SK-N-SH (cell line): Measurements from ENCODE around the gene CBFA2T3. TPM values are rescaled to one million over a fixed set of nuclear protein-coding genes. Genes with fewer than 3 reads are reported as not detected.

Source experiments
- CTCF ChIA-PET: fragments of 300-600, 350-600 bp; formaldehyde crosslinking; extraction: SDS; loops from one replicate; lab custom pipeline; 2021; lab: Yijun Ruan, JAX
- POLR2A ChIA-PET: fragments of 350-600 bp; sonication (Branson Sonifier 250); formaldehyde crosslinking; extraction: SDS; loops from one replicate; lab custom pipeline; 2020; ENCODE audit warnings: antibody characterized with exemption, inconsistent platforms; lab: Yijun Ruan, JAX
- DNase-seq: peaks from one replicate; pipeline ENCODE4 v3.0.0; 2012
- H2AFZ ChIP-seq: fragments of 200-600 bp; sonication (generic); 2 replicates; pipeline ENCODE4 v1.8.1; 2016; ENCODE audit warnings: antibody characterized with exemption, mild to moderate bottlenecking, low read depth
- H3F3A ChIP-seq: fragments of 200-600 bp; sonication (generic); replicated peaks from 2 replicates; pipeline ENCODE3; 2016; ENCODE audit warnings: antibody characterized with exemption, mild to moderate bottlenecking; ENCODE audit not compliant: insufficient read depth
- H3K27ac ChIP-seq, 2 experiments: fragments of 200-500 bp in 1 of 2; fragments of 200-600 bp in 1 of 2; sonication (Bioruptor generic) in 1 of 2; sonication (generic), shearing (Covaris generic) in 1 of 2; 2 replicates each; pipeline versions ENCODE4 v1.5.1 to v1.6.1; 2014 to 2016; ENCODE audit warnings: low read depth in 2 of 2, inconsistent platforms in 1 of 2, low read length in 1 of 2, mild to moderate bottlenecking in 1 of 2, mixed read lengths in 1 of 2
- H3K27me3 ChIP-seq: fragments of 200-600 bp; sonication (generic), shearing (Covaris generic); 2 replicates; pipeline ENCODE4 v1.6.1; 2016; ENCODE audit warnings: mixed run types; ENCODE audit not compliant: insufficient read depth
- H3K36me3 ChIP-seq, 2 experiments: fragments of 200-500 bp in 1 of 2; fragments of 200-600 bp in 1 of 2; sonication (Bioruptor generic) in 1 of 2; sonication (generic) in 1 of 2; replicated peaks in 1 of 2; 2 replicates each; pipeline versions ENCODE3 to v1.5.1; 2014 to 2016; ENCODE audit warnings: low read length in 1 of 2, mild to moderate bottlenecking in 1 of 2; ENCODE audit not compliant: insufficient read depth in 2 of 2, control insufficient read depth in 1 of 2
- H3K4me1 ChIP-seq, 2 experiments: fragments of 200-500 bp in 1 of 2; fragments of 200-600 bp in 1 of 2; sonication (Bioruptor generic) in 1 of 2; sonication (generic), shearing (Covaris generic) in 1 of 2; 2 replicates each; pipeline versions ENCODE4 v1.5.1 to v1.6.1; 2014 to 2016; ENCODE audit warnings: low read depth in 1 of 2, low read length in 1 of 2, mixed run types in 1 of 2; ENCODE audit not compliant: insufficient read depth in 2 of 2, control insufficient read depth in 1 of 2
- H3K4me2 ChIP-seq: fragments of 200-600 bp; sonication (generic), shearing (Covaris generic); 2 replicates; pipeline ENCODE4 v1.6.1; 2017; ENCODE audit warnings: mixed run types
- H3K4me3 ChIP-seq, 2 experiments: fragments of 200-500 bp in 1 of 2; fragments of 200-600 bp in 1 of 2; sonication (Bioruptor generic) in 1 of 2; sonication (generic), shearing (Covaris generic) in 1 of 2; 2 replicates each; pipeline versions ENCODE4 v1.5.1 to v1.8.1; 2014 to 2016; ENCODE audit warnings: low read depth in 2 of 2, inconsistent platforms in 1 of 2, low read length in 1 of 2, mild to moderate bottlenecking in 1 of 2, mixed read lengths in 1 of 2, moderate library complexity in 1 of 2
- H3K79me2 ChIP-seq: fragments of 200-600 bp; sonication (generic); 2 replicates; pipeline ENCODE4 v1.8.1; 2017; ENCODE audit warnings: mild to moderate bottlenecking; ENCODE audit not compliant: insufficient read depth
- H3K9ac ChIP-seq: fragments of 200-600 bp; sonication (generic); 2 replicates; pipeline ENCODE4 v1.6.1; 2017; ENCODE audit warnings: mixed run types
- H3K9me2 ChIP-seq: fragments of 200-600 bp; sonication (generic); 2 replicates; pipeline ENCODE4 v1.6.1; 2017; ENCODE audit warnings: mixed run types
- H3K9me3 ChIP-seq: fragments of 200-600 bp; sonication (generic); 2 replicates; pipeline ENCODE4 v1.6.1; 2017; ENCODE audit warnings: mixed run types, mild to moderate bottlenecking, moderate library complexity
- H4K20me1 ChIP-seq: fragments of 200-600 bp; sonication (generic); 2 replicates; pipeline ENCODE4 v1.6.1; 2017; ENCODE audit warnings: mild to moderate bottlenecking, mixed run types; ENCODE audit not compliant: insufficient read depth
- CTCF ChIP-seq: fragments of 200-600 bp; sonication (generic); IDR thresholded peaks from 2 replicates; pipeline ENCODE4 v1.6.1; 2017; ENCODE audit warnings: antibody characterized with exemption, mild to moderate bottlenecking, moderate library complexity
- EZH2phosphoT487 ChIP-seq: fragments of 200-600 bp; sonication (generic); IDR thresholded peaks from 2 replicates; pipeline ENCODE4 v1.6.1; 2017; ENCODE audit warnings: low read depth, mixed run types, mild to moderate bottlenecking, antibody characterized with exemption, moderate library complexity, borderline replicate concordance
- GABPA ChIP-seq: IDR thresholded peaks from 2 replicates; pipeline ENCODE4 v1.4.0; 2012; ENCODE audit warnings: low read depth, mild to moderate bottlenecking
- MAX ChIP-seq: IDR thresholded peaks from 2 replicates; pipeline ENCODE4 v1.4.0; 2012; ENCODE audit warnings: low read depth
- NRF1 ChIP-seq: IDR thresholded peaks from 2 replicates; pipeline ENCODE4 v1.6.1; 2012; ENCODE audit warnings: low read depth, mild to moderate bottlenecking, low read length
- REST ChIP-seq: IDR thresholded peaks from 2 replicates; pipeline ENCODE4 v1.6.1; 2012; ENCODE audit warnings: mild to moderate bottlenecking, low read depth, low read length, moderate library complexity
- RFX5 ChIP-seq: IDR thresholded peaks from 2 replicates; pipeline ENCODE4 v1.6.1; 2012; ENCODE audit warnings: mild to moderate bottlenecking, improper control_type of control experiment, low read length
- TEAD4 ChIP-seq: IDR thresholded peaks from 2 replicates; pipeline ENCODE4 v1.4.0; 2012; ENCODE audit warnings: mild to moderate bottlenecking, borderline replicate concordance; ENCODE audit not compliant: insufficient read depth
- USF1 ChIP-seq: IDR thresholded peaks from 2 replicates; pipeline ENCODE4 v1.4.0; 2012; ENCODE audit warnings: low read depth, borderline replicate concordance
- WGBS: methylation state at CpG from one replicate; pipeline ENCODE4 v1.1.6; 2017; ENCODE audit warnings: low lambda C conversion rate; 5-methylcytosine and 5-hydroxymethylcytosine counted together
- polyA plus RNA-seq, 3 experiments: library from polyadenylated mRNA; depleted of rRNA; stranded (reverse); fragments of >200 nt; gene quantifications; 2 replicates each; pipeline ENCODE4 v1.2.3, GENCODE V29; 2012

CBFA2T3 gene
- polyA plus RNA-seq, 1 of the 3 experiments (the other 2 are of a cell fraction) = not detected

- CTCF ChIA-PET = interaction anchor here (0.9 to 3.0 kb wide), 2 partner anchors 11 to 56 kb away, joined by 4 to 11 read pairs; no protein-coding TSS in a partner anchor
Observed at GRCh38 chr16:88868974-88869672, 107.9 kb downstream of the CBFA2T3 start.

More at GRCh38 chr16:88868974-88869672, 107.9 kb downstream of the CBFA2T3 start:
- H3K27me3 ChIP-seq = peaks cover 64% of the 10 kb centered on the region
- no peaks in the 10 kb centered on the region; a peak in 1 of 4 replicates for H3K4me1 ChIP-seq
- no peaks in the 10 kb centered on the region for H3F3A ChIP-seq
- no peak overlapping the region for H2AFZ ChIP-seq
- 48% methylated on average over 25 of the region's 27 CpGs for WGBS
- no peaks in the 10 kb centered on the region for H4K20me1 ChIP-seq
- H3K4me2 ChIP-seq = no peak overlapping the region
- H3K27ac ChIP-seq = no peak overlapping the region
- TF ChIP-seq MAX (no peak), GABPA (no peak), CTCF (no peak), NRF1 (no peak), TEAD4 (no peak), USF1 (no peak), EZH2phosphoT487 (no peak), REST (no peak), RFX5 (no peak)
- TF ChIP-seq, all 33 proteins: peak for 0
- H3K9me3 ChIP-seq = no peaks in the 10 kb centered on the region
- no peaks in the 10 kb centered on the region for H3K36me3 ChIP-seq
- no peaks in the 10 kb centered on the region for H3K79me2 ChIP-seq
- no peaks in the 10 kb centered on the region for H3K9me2 ChIP-seq
- H3K4me3 ChIP-seq = no peak overlapping the region
- POLR2A ChIA-PET = no interaction called here
- no peak for DNase-seq
- H3K9ac ChIP-seq = no peak overlapping the region
